ENCODE results near the gene TBX4. TPM values are rescaled to one million over a fixed set of nuclear protein-coding genes. Genes with fewer than 3 reads are reported as not detected.

TBX4 gene
- total and polyA plus RNA-seq, 12 donors = 0.03 TPM; not detected in 11

GRCh38 chr17:61483778-61484116 is 31.5 kb downstream of the TBX4 start:
- Histone ChIP-seq H3K27ac (no peak overlapping the region), H3K27me3 (peaks cover 0 to 23% (median 13%) of the 10 kb centered on the region in 7 donors), H3K4me1 (no peaks in the 10 kb centered on the region), H3K4me3 (no peak overlapping the region), H3K9me3 (no peaks in the 10 kb centered on the region), H3K36me3 (no peaks in the 10 kb centered on the region)
- intact Hi-C loops (cut with DNase I) = loop anchor here in 1 of 10 donors (10.0 kb wide), 1 partner anchor 59 kb away; no protein-coding TSS in a partner anchor
- TF ChIP-seq CTCF (IDR thresholded peaks at IDR 0.05) = no peak
- WGBS, 2 donors = 50 to 56% methylated on average over 2 of the region's 2 CpGs
- ATAC-seq (no peak), DNase-seq (no peak)

GRCh38 chr17:61484174-61484573 is 32.0 kb downstream of the TBX4 start:
- intact Hi-C loops (cut with DNase I) = loop anchor here in 1 of 10 donors (10.0 kb wide), 1 partner anchor 59 kb away; no protein-coding TSS in a partner anchor
- Histone ChIP-seq H3K4me3 (no peak overlapping the region), H3K9me3 (no peaks in the 10 kb centered on the region), H3K27ac (no peak overlapping the region), H3K27me3 (peaks cover 0 to 20% (median 13%) of the 10 kb centered on the region in 7 donors), H3K36me3 (no peaks in the 10 kb centered on the region), H3K4me1 (no peaks in the 10 kb centered on the region)
- WGBS, 2 donors = 95 to 98% methylated on average over 5 of the region's 5 CpGs
- ATAC-seq (no peak), DNase-seq (no peak)
- TF ChIP-seq CTCF (IDR thresholded peaks at IDR 0.05) = no peak

GRCh38 chr17:61485067-61485775 is 33.0 kb downstream of the TBX4 start:
- no peak overlapping the region for H3K4me3 ChIP-seq
- H3K36me3 ChIP-seq = no peaks in the 10 kb centered on the region
- ATAC-seq = no peak
- peaks cover 0 to 19% (median 13%) of the 10 kb centered on the region in 7 donors for H3K27me3 ChIP-seq
- H3K9me3 ChIP-seq = no peaks in the 10 kb centered on the region
- 86 to 93% methylated on average over 8 of the region's 8 CpGs for WGBS, 2 donors
- TF ChIP-seq CTCF (IDR thresholded peaks at IDR 0.05) = no peak
- intact Hi-C loops (cut with DNase I) = loop anchor here in 1 of 10 donors (10.0 kb wide), 1 partner anchor 60 kb away; no protein-coding TSS in a partner anchor
- no peak overlapping the region for H3K27ac ChIP-seq
- DNase-seq = no peak
- H3K4me1 ChIP-seq = no peaks in the 10 kb centered on the region

GRCh38 chr17:61486135-61487120 is 34.2 kb downstream of the TBX4 start:
- no peaks in the 10 kb centered on the region for H3K36me3 ChIP-seq
- no peaks in the 10 kb centered on the region for H3K4me1 ChIP-seq
- DNase-seq = no peak
- H3K27ac ChIP-seq = no peak overlapping the region
- WGBS, 2 donors = 68 to 70% methylated on average over 22 of the region's 22 CpGs
- no peak overlapping the region for H3K4me3 ChIP-seq
- peaks cover 0 to 19% (median 13%) of the 10 kb centered on the region in 7 donors for H3K27me3 ChIP-seq
- no peak for TF ChIP-seq CTCF (IDR thresholded peaks at IDR 0.05)
- no peaks in the 10 kb centered on the region for H3K9me3 ChIP-seq
- ATAC-seq = no peak
- intact Hi-C loops (cut with DNase I) = loop anchor here in 1 of 10 donors (10.0 kb wide), 1 partner anchor 62 kb away; no protein-coding TSS in a partner anchor

Data from heart right ventricle (tissue), 16 donors.